Measurements from ENCODE around the gene SDHAF1.

Gene SDHAF1

DNA sequence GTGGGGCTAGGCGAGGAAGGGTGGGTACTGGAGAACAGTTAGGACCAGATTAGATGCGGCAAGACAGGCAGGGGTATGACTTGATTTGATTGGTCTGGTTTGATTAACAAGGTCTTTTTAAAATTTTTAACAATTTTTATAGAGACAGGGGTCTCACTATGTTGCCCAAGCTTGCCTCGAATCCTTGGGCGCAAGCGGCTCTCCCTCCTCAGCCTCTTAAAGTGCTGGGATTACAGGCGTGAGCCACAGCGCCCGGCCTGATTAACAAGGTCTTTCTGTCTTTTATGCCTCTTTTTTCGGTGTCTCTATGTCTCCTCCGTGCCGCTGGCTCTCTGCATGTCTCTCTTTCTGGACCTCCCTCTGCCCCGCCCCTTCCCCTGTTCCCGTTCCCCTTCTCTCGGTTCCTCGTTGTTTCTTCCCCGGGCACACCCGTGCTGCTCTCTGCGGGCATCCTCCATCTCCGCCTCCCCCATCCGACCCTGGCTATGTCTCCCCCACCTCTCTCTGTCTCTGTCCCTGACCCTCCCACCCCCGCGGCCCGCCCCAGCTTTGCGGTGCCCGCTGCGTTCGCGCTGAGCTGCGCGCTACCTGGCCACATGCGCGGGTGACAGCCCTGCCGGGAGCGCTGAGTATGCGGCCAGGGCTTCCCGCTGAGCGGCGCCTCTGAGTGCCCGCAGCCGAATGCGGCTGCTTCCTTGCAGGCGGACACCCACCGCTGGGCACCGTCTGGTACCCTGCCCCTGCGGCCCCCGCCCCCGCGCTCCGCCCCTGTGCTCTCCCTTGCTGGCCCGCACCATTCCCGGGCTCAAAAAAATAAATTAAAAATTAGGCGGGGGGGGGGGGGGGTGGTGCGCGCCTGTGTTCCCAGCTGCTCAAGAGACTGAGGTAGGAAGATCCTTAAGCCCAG is 8.1 kb upstream of the SDHAF1 start:
- DNase-seq (ENCODE audit: low spot score), result peak; percentile 58

DNA sequence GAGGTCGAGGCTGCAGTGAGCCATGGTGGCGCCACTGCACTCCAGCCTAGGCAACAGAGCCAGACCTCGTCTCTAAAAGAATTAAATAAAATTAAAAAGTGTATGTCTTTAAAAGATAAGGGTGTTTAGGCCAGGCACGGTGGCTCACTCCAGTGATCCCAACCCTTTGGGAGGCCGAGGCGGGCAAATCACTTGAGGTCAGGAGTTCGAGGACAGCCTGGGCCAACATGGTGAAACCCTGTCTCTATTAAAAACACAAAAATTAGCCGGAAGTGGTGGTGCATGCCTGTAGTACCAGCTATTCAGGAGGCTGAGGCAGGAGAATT is 7.5 kb upstream of the SDHAF1 start:
- peak; percentile 72 for DNase-seq (ENCODE audit: low spot score)

DNA sequence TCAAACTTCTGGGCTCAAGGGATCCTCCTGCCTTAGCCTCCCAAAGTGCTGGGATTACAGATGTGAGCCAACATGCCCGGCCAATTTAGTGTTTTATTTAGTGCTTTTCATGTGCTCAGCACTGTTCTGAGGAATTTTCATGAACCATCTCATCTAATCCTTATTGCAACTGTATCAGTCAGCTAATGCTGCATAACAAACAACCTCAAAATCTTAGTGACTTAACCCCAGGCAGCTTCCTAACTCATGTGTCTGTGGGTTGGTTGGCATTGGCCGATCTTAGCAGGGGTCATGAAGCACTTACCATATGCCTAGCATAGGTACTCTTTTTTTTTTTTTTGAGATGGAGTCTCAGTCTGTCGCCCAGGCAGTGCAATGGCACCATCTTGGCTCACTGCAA is 6.2 kb upstream of the SDHAF1 start:
- no peak for DNase-seq (ENCODE audit: low spot score)

DNA sequence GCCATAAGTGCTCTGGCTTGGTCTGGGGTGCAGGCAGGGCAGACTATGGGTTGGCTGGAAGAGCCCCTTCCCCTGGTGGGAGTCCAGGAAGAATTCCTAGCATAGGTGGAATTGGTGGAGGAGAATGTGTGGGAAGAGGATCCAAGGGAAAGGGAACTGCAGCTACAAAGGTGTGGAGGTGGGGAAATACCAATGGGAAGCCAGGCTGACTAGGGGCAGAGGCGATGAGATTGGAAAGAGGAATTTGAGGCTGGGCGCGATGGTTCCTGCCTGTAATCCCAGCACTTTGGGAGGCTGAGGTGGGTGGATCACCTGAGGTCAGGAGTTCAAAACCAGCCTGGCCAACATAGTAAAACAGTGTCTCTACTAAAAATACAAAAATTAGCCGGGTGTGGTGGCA is 4.8 kb upstream of the SDHAF1 start:
- DNase-seq (ENCODE audit: low spot score), result no peak

DNA sequence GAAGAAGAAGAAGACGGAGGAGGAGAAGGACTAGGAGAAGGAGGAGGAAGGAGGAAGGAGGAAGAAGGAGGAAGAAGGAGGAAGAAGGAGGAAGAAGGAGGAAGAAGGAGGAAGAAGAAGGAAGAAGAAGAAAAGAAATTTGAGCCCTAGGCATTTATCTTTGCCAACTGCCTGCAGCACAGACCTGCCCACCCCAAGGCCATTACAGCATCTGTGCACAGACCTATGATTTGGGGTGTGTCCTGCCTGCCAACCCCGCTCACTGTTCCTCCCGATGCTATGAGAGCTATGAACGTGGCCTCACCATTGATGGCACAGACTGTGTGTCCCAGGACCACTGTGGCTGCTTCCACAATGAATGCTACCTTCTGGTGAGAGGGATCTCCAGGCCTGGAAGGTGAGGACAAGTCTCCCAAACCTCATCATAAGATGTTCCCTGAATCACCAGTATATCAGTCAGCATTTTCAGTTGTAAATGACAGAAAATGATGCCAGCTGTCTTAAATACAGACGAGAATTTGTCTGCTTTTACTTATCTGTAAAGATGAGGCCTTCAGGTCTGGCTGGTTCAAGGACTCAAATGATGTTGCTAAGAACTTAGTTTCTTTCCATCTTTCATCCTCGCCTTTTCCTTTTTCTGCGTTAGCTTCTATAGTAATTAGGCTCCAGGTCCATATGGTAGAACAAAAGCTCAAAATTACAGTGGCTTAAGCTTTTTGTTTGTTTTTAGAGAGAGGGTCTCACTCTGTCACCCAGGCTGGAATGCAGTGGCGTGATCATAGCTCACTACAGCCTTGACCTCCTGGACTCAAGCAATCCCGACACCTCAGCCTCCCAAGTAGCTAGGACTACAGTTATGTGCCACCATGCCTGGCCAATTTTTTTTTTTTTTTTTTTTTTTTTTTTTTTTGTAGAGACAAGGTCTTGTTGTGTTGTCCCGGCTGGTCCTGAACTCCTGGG is 3.9 kb upstream of the SDHAF1 start:
- DNase-seq (ENCODE audit: low spot score), result no peak

GRCh38 chr19:35991731-35992450 is 3.1 kb upstream of the SDHAF1 start:
- no peak for DNase-seq (ENCODE audit: low spot score)

- DNase-seq (ENCODE audit: low spot score), result no peak
Observed at GRCh38 chr19:35992907-35993765, 1.9 kb upstream of the SDHAF1 start.

- no peak for DNase-seq (ENCODE audit: low spot score)
Observed at GRCh38 chr19:35993923-35994598, 927 bp upstream of the SDHAF1 start.

DNA sequence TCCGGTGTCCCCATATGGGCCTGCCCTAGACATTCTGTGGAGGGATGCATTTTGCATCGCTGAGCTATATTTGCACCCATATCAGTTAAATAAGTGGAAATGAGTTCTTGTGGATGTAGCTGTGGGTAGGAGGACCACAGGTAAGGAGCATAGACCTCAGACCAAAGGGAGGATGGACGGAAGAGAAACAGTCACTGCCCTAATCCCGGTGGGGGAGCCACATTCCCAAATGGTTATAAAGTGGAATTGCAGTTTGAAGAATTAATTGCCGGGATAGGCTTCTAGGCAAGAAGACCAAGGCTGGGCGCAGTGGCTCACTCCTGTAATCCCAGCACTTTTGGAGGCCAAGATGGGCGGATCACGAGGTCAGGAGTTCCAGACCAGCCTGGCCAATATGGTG is 1.8 kb downstream of the SDHAF1 start:
- DNase-seq (ENCODE audit: low spot score), result no peak

DNA sequence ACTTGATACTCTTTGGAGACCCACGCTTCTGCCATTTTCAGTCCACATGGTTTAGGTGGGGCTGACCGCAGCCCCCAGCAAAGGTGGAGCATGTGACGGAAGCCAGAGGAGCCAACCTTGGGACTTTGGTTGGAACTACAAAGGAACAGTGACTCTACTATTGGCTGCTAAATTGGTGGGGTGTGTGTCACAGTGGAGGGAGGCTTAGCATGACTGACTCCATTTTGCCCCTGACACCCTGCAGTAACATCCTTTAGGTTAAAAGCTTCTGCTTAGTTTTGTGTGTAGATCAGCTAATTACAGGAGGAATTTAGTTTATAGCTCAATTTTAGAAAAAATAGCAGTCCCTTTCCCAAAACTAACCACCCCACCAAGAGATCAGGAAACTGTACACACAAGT is 6.6 kb downstream of the SDHAF1 start:
- no peak for DNase-seq (ENCODE audit: low spot score)

GRCh38 chr19:36003284-36003683 is 8.3 kb downstream of the SDHAF1 start:
- DNase-seq (ENCODE audit: low spot score), result no peak

GRCh38 chr19:36006955-36007354 is 12.0 kb downstream of the SDHAF1 start:
- no peak for DNase-seq (ENCODE audit: low spot score)

DNA sequence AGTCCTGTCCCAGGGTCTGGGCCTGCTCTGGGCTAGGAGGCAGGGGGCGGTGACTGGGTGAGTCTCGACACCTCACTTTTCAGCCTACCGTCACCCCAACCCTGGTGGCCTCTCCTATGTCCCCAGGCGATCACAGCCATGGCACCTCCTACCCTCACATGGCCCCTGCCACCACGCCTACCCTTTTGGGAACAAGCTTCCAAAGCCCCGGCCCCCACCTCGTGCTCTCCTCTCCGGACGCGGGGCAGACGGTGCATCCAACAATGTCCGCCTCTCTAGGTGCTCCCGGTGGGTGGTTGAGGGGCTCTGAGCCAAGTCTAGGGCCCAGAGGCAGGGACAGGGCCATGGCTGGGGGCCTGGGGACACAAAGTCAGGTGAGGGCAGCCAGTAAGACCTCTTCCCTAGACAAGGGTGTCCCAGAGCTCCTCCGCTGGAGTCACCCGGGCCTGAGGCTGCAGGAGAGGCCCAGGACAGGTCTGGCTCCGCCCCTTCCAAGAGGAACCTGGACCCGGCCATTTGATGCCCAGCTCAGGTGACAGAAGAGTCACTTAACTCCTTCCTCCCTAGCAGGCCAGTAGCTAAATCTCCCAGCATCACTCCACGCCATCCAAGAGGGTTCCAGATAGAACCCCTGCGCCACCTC is 13.5 kb downstream of the SDHAF1 start, which contains the start of gene SYNE4:
TSS of gene SYNE4 (minus strand) at position 478 of the 643 bp plus-strand sequence. CDS start at position 346, 132 bp downstream.
- DNase-seq (ENCODE audit: low spot score), result no peak

GRCh38 chr19:36009220-36009619 is 14.2 kb downstream of the SDHAF1 start:
- no peak for DNase-seq (ENCODE audit: low spot score)

DNA sequence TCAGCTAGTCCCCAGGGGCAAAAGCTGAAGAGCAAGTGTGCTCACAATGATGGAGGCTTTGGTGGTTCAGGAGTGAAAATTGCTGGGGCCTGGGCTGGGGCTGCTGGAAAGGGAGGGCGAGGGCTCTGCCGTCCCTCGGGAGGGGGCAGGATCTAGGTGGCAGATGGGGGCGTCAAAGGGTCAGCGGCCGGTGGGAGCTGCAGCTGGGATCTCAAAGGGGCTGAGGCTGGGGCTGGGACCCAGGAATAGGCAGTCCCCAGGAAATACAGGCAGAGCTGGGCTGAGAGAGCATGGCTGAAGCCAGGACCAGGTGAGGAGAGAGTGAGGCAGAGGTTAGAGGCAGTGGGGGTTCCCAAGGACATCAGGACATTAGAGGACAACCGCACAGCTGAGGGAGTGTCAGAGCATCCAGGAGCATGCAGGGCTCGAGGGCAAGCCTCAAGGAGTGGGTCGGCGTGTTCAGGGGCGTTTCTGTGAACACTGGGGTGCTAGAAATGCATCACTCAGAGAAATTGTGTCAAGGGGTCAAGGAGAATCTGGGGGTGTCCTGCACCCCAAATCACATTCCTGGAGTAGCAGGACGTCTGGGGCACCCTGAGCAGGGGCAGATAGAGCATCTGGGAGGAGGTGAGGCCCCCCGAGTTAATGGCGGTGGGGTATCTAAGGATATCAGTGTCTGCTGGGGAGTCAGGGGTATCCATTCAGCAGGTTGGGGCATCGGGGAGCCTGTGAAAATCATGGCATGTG is 14.8 kb downstream of the SDHAF1 start:
- DNase-seq (ENCODE audit: low spot score), result no peak

- no peak for DNase-seq (ENCODE audit: low spot score)
Observed at GRCh38 chr19:36010402-36010801, 15.4 kb downstream of the SDHAF1 start.

DNA sequence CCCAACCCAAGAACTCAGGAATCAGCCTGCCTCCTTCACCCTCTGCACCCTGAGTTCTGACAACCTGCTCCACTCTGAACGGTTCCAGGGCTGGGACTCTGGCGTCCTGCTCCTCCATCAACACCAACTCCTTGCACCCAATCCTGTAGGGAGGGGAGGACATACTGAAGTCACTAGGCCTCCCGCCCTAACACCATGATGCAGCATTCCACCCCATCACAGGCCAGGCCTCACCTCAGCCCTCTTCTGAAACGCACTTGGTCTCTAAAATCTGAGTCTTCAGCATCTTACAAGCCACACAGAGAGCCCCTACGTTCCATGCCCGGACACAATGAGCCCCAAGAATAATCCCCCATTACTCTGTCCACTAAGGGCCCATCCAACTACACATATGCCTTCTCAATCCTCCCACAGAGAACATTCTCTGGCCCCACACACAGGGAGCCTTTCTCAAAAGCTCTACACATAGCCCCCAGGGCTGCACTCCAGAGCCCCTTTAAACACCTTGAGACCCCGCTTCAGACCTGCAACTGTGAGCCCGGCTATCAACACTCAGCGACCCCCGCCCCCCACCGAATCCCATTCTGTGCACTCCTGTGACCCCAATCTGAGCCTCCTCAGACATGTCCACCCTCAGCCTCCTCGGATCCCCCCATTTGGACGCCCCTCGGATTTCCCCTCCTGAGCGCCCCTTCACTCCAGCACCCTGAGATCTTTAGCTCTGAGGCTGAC is 18.5 kb downstream of the SDHAF1 start:
- no peak for DNase-seq (ENCODE audit: low spot score)
